IMR-90 (cell line): Measurements from ENCODE around the gene CNPY1. TPM values are rescaled to one million over a fixed set of nuclear protein-coding genes. Genes with fewer than 3 reads are reported as not detected.

Experiments
- ATAC-seq: fragments of 200-7000 bp; cut with Tn5 transposase; 2 replicates; pipeline ENCODE4 v1.9.1; 2020; ENCODE audit warnings: low read depth, mild to moderate bottlenecking, moderate library complexity
- BruUV-seq: library from RNA; stranded (reverse); fragments of 400-500 nt; replicated peaks from 2 replicates; lab custom pipeline; 2021; lab: Mats Ljungman, UMichigan
- CTCF ChIA-PET: fragments of 300-600 bp; formaldehyde crosslinking; extraction: SDS; loops from one replicate; lab custom pipeline; 2021; ENCODE audit warnings: antibody characterized with exemption; lab: Yijun Ruan, JAX
- POLR2A ChIA-PET: fragments of 300-600 bp; sonication (Branson Sonifier 250); formaldehyde crosslinking; loops from one replicate; lab custom pipeline; 2022; ENCODE audit warnings: antibody characterized with exemption; ENCODE audit not compliant: unreplicated experiment; lab: Charles Lee
- DNase-seq: peaks from one replicate; pipeline ENCODE4 v3.0.0; 2013
- H2AFZ ChIP-seq: replicated peaks from 2 replicates; pipeline ENCODE3; 2013; ENCODE audit warnings: low read length, mild to moderate bottlenecking; ENCODE audit not compliant: poor library complexity
- H2AK5ac ChIP-seq: 2 replicates; pipeline ENCODE4 v1.6.1; 2013; ENCODE audit warnings: low read depth, low read length, inconsistent platforms
- H2AK9ac ChIP-seq: replicated peaks from 2 replicates; pipeline ENCODE3; 2013; ENCODE audit warnings: mild to moderate bottlenecking, low read depth, low read length, moderate library complexity; ENCODE audit not compliant: poor library complexity
- H2BK120ac ChIP-seq: 2 replicates; pipeline ENCODE4 v1.6.1; 2013; ENCODE audit warnings: low read depth, low read length, inconsistent platforms
- H2BK15ac ChIP-seq: 3 replicates; pipeline ENCODE4 v1.6.1; 2013; ENCODE audit warnings: low read depth, low read length, inconsistent platforms
- H2BK20ac ChIP-seq: 2 replicates; pipeline ENCODE4 v1.6.1; 2013; ENCODE audit warnings: low read depth, mild to moderate bottlenecking, inconsistent platforms, low read length, moderate library complexity
- H2BK5ac ChIP-seq: 2 replicates; pipeline ENCODE4 v1.6.1; 2013; ENCODE audit warnings: mild to moderate bottlenecking, low read depth, low read length, inconsistent platforms; ENCODE audit not compliant: poor library complexity, severe bottlenecking
- H3K14ac ChIP-seq: replicated peaks from 2 replicates; pipeline ENCODE4 v1.6.1; 2013; ENCODE audit warnings: low read depth, low read length, inconsistent platforms
- H3K18ac ChIP-seq: 2 replicates; pipeline ENCODE4 v1.6.1; 2013; ENCODE audit warnings: low read depth, low read length, control low read depth
- H3K23ac ChIP-seq: 2 replicates; pipeline ENCODE4 v1.6.1; 2013; ENCODE audit warnings: low read depth, low read length, inconsistent platforms
- H3K27ac ChIP-seq: 2 replicates; pipeline ENCODE4 v1.5.1; 2013; ENCODE audit warnings: mild to moderate bottlenecking, control low read depth, low read length; ENCODE audit not compliant: insufficient read depth
- H3K27me3 ChIP-seq: 2 replicates; pipeline ENCODE4 v1.6.1; 2013; ENCODE audit warnings: low read length; ENCODE audit not compliant: control insufficient read depth, insufficient read depth
- H3K36me3 ChIP-seq: 2 replicates; pipeline ENCODE4 v1.6.1; 2013; ENCODE audit warnings: low read length, mixed read lengths; ENCODE audit not compliant: control insufficient read depth, insufficient read depth
- H3K4ac ChIP-seq: 2 replicates; pipeline ENCODE4 v1.6.1; 2013; ENCODE audit warnings: low read depth, low read length, inconsistent platforms
- H3K4me1 ChIP-seq: 2 replicates; pipeline ENCODE4 v1.6.1; 2013; ENCODE audit warnings: low read length, mixed read lengths; ENCODE audit not compliant: control insufficient read depth, insufficient read depth
- H3K4me2 ChIP-seq: 2 replicates; pipeline ENCODE4 v1.6.1; 2013; ENCODE audit warnings: low read depth, mild to moderate bottlenecking, control low read depth, low read length, moderate library complexity
- H3K4me3 ChIP-seq: 2 replicates; pipeline ENCODE4 v1.5.1; 2013; ENCODE audit warnings: low read depth, mild to moderate bottlenecking, control low read depth, low read length, moderate library complexity; ENCODE audit not compliant: insufficient read depth
- H3K56ac ChIP-seq: 2 replicates; pipeline ENCODE4 v1.6.1; 2013; ENCODE audit warnings: low read length, inconsistent platforms; ENCODE audit not compliant: insufficient read depth; ENCODE audit errors: extremely low read depth
- H3K79me1 ChIP-seq, 2 experiments: 2 replicates each; pipeline ENCODE4 v1.6.1; 2013; ENCODE audit warnings: low read length in 2 of 2, inconsistent platforms in 1 of 2, low read depth in 1 of 2
- H3K9ac ChIP-seq: 2 replicates; pipeline ENCODE4 v1.6.1; 2013; ENCODE audit warnings: low read depth, low read length, control low read depth
- H3K9me1 ChIP-seq: 2 replicates; pipeline ENCODE4 v1.6.1; 2013; ENCODE audit warnings: low read length, inconsistent platforms; ENCODE audit not compliant: insufficient read depth
- H3K9me3 ChIP-seq: 2 replicates; pipeline ENCODE4 v1.6.1; 2013; ENCODE audit warnings: low read length; ENCODE audit not compliant: control insufficient read depth, insufficient read depth
- H4K20me1 ChIP-seq: 2 replicates; pipeline ENCODE4 v1.6.1; 2013; ENCODE audit warnings: low read length, inconsistent platforms; ENCODE audit not compliant: insufficient read depth
- H4K5ac ChIP-seq: 2 replicates; pipeline ENCODE4 v1.6.1; 2013; ENCODE audit warnings: mild to moderate bottlenecking, low read depth, low read length, control low read depth
- H4K8ac ChIP-seq, 2 experiments: 2 replicates each; pipeline ENCODE4 v1.6.1; 2013; ENCODE audit warnings: low read depth in 2 of 2, low read length in 2 of 2, control low read depth in 1 of 2, inconsistent platforms in 1 of 2
- H4K91ac ChIP-seq: 2 replicates; pipeline ENCODE4 v1.6.1; 2013; ENCODE audit warnings: low read depth, low read length, inconsistent platforms; ENCODE audit not compliant: insufficient read depth
- CHD1 ChIP-seq: IDR thresholded peaks from 2 replicates; pipeline ENCODE4 v1.6.1; 2012; ENCODE audit warnings: low read depth, low read length, improper control_type of control experiment
- FOS ChIP-seq: fragments of 150-350 bp; IDR thresholded peaks from 2 replicates; pipeline ENCODE4 v1.6.1; 2016; ENCODE audit warnings: low read depth, low read length
- MAFK ChIP-seq: IDR thresholded peaks from 2 replicates; pipeline ENCODE4 v1.6.1; 2012; ENCODE audit warnings: low read depth, low read length, improper control_type of control experiment
- MAZ ChIP-seq: IDR thresholded peaks from 2 replicates; pipeline ENCODE4 v1.6.1; 2012; ENCODE audit warnings: low read depth, mild to moderate bottlenecking, low read length, improper control_type of control experiment, moderate library complexity, borderline replicate concordance
- MXI1 ChIP-seq: IDR thresholded peaks from 2 replicates; pipeline ENCODE4 v1.6.1; 2012; ENCODE audit warnings: low read depth, mild to moderate bottlenecking, low read length, moderate library complexity, borderline replicate concordance
- NFE2L2 ChIP-seq: fragments of 150-350 bp; IDR thresholded peaks from 2 replicates; pipeline ENCODE4 v1.6.1; 2016; ENCODE audit warnings: low read depth, mild to moderate bottlenecking, low read length
- POLR2A ChIP-seq: IDR thresholded peaks from 2 replicates; pipeline ENCODE4 v1.6.1; 2012; ENCODE audit warnings: mild to moderate bottlenecking, low read depth, low read length
- RFX5 ChIP-seq: IDR thresholded peaks from 2 replicates; pipeline ENCODE4 v1.8.0; 2012; ENCODE audit warnings: low read depth, mild to moderate bottlenecking, low read length, moderate library complexity
- SMC3 ChIP-seq: fragments of 150-350 bp; IDR thresholded peaks from 2 replicates; pipeline ENCODE4 v1.6.1; 2016; ENCODE audit warnings: low read depth, mild to moderate bottlenecking, antibody characterized with exemption, low read length, moderate library complexity
- WGBS, 2 experiments: methylation state at CpG; one replicate each; pipeline versions ENCODE4 v1.1.5 to v1.1.7; 2013; ENCODE audit warnings: missing lambda C conversion rate in 2 of 2; ENCODE audit not compliant: insufficient read length in 1 of 2; ENCODE audit errors: extremely low coverage in 2 of 2; 5-methylcytosine and 5-hydroxymethylcytosine counted together
- dilution Hi-C: fragments of 300-500 bp; cut with HindIII; formaldehyde crosslinking; loops from one replicate; pipeline ENCODE4 v1.14.3; 2018; ENCODE audit warnings: low sequenced_read_pairs; ENCODE audit not compliant: unreplicated experiment
- in situ Hi-C: fragments of 300-500 bp; cut with MboI; formaldehyde crosslinking; loops from 3 replicates; pipeline ENCODE4 v1.14.3; 2019; ENCODE audit warnings: low sequenced_read_pairs, inconsistent platforms, mixed read lengths
- intact Hi-C: fragments of 100-400 bp; cut with micrococcal nuclease; formaldehyde crosslinking; loops from 2 replicates; pipeline ENCODE4 v1.10.0; 2022
- polyA plus RNA-seq, 3 experiments: library from polyadenylated mRNA; depleted of rRNA; stranded (reverse); fragments of >200 nt; gene quantifications; 2 replicates each; pipeline ENCODE4 v1.2.3, GENCODE V29; 2012; ENCODE audit warnings: low replicate concordance in 1 of 3
- total RNA-seq: library from RNA; depleted of rRNA; stranded (reverse); fragments of >200 nt; gene quantifications from 2 replicates; pipeline ENCODE4 v1.2.3, GENCODE V29; 2012
- TF ChIP-seq, protein P1 (sequence below): conservative IDR thresholded peaks from 2 replicates; pipeline ENCODE4 v1.5.1; 2012; ENCODE audit warnings: mild to moderate bottlenecking, low read depth, low read length, improper control_type of control experiment
- TF ChIP-seq, protein P2 (sequence below): fragments of 150-350 bp; IDR thresholded peaks from 2 replicates; pipeline ENCODE4 v1.6.1; 2017; ENCODE audit warnings: mild to moderate bottlenecking, antibody characterized with exemption, low read length, low read depth

CNPY1 gene
- total and polyA plus RNA-seq, 2 of the 4 experiments (the other 2 are of a cell fraction) = not detected

DNA sequence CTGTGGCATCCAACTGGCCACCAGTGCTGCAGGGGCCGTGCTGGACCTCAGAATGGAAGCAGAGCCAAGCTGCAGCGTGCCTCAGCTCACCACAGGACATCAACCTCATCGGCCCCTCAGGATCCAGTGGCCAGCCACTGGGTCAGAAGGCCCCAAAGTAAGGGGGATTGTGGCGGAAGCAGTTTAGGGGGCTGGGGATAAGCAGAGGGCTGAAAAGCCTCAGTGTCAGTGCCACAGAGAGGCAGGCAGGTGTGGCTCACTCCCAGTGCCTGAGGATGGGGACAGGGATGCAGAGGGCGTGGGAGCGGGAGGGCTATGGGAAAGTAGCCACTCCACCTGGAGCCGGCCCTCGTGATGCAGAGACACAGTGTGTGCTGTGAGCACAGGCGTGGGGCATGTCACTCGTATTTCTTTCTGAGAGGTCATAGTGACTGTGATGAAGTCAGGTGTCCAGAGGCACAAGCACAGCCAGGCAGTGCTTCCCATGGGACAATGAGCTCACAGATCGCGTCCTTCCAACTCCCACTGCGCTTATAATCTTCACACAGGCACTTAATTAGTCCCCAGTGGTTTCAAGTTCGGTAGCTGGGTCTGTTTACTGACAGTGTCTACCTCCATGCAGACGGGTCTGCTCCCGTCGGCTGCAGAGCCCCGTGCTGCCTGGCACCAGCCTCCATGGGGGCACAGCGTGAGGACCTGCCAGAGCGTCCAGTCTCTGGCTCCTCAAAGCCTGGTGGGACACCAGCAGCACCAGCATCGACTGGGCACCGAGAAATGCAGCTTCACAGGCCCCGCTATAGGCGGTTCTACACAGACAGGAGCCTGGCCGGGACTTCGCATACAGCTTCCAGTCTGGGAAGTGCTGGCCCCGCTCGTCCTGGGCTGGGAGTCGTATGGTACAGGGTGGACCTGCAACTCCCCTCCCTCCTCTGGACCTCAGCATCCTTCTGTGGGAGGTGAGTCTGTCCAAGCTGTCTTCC lies 42.9 kb upstream of the CNPY1 start (continued):
- TF ChIP-seq MXI1 = no peak
- no peak for TF ChIP-seq FOS

- no peak overlapping the region for H3K56ac ChIP-seq
- H3K27me3 ChIP-seq = peaks cover 2% of the 10 kb centered on the region; the same call in 1 of the 2 replicates
- H3K4me3 ChIP-seq = no peak overlapping the region
- H2AFZ ChIP-seq = no peak overlapping the region
- no peak overlapping the region for H3K4ac ChIP-seq
- no peaks in the 10 kb centered on the region for H3K79me1 ChIP-seq
- H3K36me3 ChIP-seq = no peaks in the 10 kb centered on the region
- in situ Hi-C loops = no loop called here
- no peak overlapping the region for H3K4me2 ChIP-seq
- ATAC-seq = no peak
- H4K20me1 ChIP-seq = no peaks in the 10 kb centered on the region
- ChIA-PET CTCF (interaction anchor here (1.8 kb wide), 1 partner anchor 11 kb away, joined by 5 read pairs; no protein-coding TSS in a partner anchor), POLR2A (no interaction called here)
- H2BK120ac ChIP-seq = no peak overlapping the region
- no peak for DNase-seq
- intact Hi-C loops = no loop called here
- dilution Hi-C loops = no loop called here
- no peak overlapping the region for H3K18ac ChIP-seq
- H3K9me1 ChIP-seq = no peaks in the 10 kb centered on the region
- no peak overlapping the region for H4K8ac ChIP-seq
- H3K9ac ChIP-seq = no peak overlapping the region
- H3K4me1 ChIP-seq = no peaks in the 10 kb centered on the region
- no peak overlapping the region for H2BK5ac ChIP-seq
- no peak overlapping the region for H3K27ac ChIP-seq
- no peak overlapping the region for H4K5ac ChIP-seq
- H2AK5ac ChIP-seq = no peak overlapping the region
- TF ChIP-seq SMC3 = no peak
- no peak for TF ChIP-seq RFX5
- TF ChIP-seq MAZ = no peak
- TF ChIP-seq, protein P1, sequence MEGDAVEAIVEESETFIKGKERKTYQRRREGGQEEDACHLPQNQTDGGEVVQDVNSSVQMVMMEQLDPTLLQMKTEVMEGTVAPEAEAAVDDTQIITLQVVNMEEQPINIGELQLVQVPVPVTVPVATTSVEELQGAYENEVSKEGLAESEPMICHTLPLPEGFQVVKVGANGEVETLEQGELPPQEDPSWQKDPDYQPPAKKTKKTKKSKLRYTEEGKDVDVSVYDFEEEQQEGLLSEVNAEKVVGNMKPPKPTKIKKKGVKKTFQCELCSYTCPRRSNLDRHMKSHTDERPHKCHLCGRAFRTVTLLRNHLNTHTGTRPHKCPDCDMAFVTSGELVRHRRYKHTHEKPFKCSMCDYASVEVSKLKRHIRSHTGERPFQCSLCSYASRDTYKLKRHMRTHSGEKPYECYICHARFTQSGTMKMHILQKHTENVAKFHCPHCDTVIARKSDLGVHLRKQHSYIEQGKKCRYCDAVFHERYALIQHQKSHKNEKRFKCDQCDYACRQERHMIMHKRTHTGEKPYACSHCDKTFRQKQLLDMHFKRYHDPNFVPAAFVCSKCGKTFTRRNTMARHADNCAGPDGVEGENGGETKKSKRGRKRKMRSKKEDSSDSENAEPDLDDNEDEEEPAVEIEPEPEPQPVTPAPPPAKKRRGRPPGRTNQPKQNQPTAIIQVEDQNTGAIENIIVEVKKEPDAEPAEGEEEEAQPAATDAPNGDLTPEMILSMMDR = no peak
- TF ChIP-seq CHD1 = no peak
- TF ChIP-seq FOS = no peak
- TF ChIP-seq MXI1 = no peak
- TF ChIP-seq POLR2A = no peak
- TF ChIP-seq MAFK = no peak
- TF ChIP-seq, protein P2, sequence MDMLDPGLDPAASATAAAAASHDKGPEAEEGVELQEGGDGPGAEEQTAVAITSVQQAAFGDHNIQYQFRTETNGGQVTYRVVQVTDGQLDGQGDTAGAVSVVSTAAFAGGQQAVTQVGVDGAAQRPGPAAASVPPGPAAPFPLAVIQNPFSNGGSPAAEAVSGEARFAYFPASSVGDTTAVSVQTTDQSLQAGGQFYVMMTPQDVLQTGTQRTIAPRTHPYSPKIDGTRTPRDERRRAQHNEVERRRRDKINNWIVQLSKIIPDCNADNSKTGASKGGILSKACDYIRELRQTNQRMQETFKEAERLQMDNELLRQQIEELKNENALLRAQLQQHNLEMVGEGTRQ = no peak
- no peak for TF ChIP-seq NFE2L2
- no peaks in the 10 kb centered on the region for H3K9me3 ChIP-seq
- 62% methylated on average over 2 of the region's 10 CpGs; no CpG with 5 or more reads in 1 of the 2 experiments for WGBS, 2 experiments
- no peak overlapping the region for H2BK15ac ChIP-seq
- no peak overlapping the region for H3K14ac ChIP-seq
- H3K23ac ChIP-seq = no peak overlapping the region
- no peak overlapping the region for H2AK9ac ChIP-seq
- no TSS peak for BruUV-seq
- H4K91ac ChIP-seq = no peak overlapping the region
- H2BK20ac ChIP-seq = no peak overlapping the region
Observed at GRCh38 chr7:155588468-155588998, 42.2 kb upstream of the CNPY1 start.
